Stimulated activated CD4-positive, alpha-beta T cell treated with anti-CD3 and anti-CD28 coated beads, Interleukin-1b, Interleukin-23, amount 100 ng/mL, for 24 hours (primary cell): ENCODE measurements around the gene ADCYAP1.

Experiments
- DNase-seq, 4 experiments: peaks; one replicate each; pipeline ENCODE4 v3.0.0-alpha.2; 2020; ENCODE audit warnings: low read depth in 4 of 4, low spot score in 1 of 4

Gene ADCYAP1

DNA sequence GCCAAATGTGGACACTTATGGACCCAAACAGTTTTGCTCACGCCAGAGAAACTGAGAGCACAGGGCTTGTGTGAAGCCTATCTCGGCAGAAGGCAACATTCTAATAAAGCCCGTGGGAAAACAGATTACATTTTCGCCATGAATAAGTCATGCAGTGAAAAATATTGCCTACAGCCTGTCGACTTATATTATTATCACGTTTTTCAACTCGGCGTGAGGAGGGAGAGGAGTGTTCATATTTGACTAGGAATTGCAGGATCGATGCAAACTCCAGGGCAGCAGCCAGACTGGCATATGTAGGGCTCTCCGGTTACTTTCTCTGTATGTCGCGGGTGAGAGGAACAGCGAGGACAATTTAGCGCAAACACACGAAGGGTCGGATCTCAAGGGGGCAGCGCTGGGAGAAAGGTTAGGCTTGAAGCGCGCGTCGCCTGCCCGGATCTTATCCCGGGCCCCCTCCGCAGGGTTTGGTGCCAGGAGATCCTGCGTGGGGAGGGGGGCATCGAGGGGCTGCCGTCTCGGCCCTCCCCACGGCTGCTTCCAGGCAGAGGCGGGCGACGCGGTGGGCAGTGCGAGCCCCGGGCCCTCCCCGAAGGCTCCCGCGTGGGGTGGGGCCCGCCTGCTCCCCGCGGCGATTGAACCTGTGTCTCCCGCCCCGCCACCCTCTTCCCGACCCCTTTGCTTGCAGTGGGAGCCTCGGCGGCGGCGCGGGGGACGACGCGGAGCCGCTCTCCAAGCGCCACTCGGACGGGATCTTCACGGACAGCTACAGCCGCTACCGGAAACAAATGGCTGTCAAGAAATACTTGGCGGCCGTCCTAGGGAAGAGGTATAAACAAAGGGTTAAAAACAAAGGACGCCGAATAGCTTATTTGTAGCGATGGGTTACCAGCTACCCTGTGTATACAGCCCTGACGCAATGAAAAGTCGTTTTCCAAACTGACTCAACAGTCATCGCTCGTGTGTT lies 4.4 kb downstream of the ADCYAP1 start:
- no peak for DNase-seq

DNA sequence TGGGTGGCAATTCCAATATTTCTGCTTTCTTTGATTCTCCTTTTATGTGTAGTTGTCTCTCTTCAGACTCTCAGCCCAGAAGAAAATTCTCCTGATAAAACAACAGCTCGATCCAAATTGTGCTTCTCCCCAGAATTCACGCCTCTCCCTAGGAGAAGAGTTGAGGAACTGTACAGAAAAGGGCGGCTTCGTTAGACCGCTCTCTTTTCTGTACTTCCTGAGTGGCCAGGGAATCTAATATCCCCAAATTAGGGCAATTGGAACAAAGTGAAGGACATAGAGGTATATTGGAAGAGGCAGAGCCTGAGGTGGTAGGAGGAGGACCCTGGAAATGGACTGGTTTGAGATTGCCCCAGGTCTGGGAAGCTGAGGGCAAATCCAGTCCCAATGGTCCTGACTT lies 5.6 kb downstream of the ADCYAP1 start:
- DNase-seq = no peak

DNA sequence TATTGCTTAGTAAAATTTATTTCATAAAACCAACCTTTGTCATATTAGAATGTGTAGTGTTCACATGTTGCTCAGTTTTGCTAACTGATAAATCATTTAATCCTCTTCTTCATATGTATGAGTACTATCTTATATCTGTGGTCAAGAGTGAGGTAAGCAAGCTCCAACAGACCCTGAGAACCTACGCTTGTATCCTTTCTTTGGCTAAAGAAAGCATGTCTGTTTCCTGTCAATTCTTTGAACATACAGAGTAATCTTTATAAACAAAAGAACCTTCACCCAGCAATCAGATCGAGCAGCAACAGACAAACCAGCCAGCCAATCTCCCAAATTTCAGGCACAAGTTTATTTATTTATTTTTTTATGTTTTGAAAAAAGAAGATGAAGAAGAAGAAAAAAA lies 6.4 kb downstream of the ADCYAP1 start:
- no peak for DNase-seq

DNA sequence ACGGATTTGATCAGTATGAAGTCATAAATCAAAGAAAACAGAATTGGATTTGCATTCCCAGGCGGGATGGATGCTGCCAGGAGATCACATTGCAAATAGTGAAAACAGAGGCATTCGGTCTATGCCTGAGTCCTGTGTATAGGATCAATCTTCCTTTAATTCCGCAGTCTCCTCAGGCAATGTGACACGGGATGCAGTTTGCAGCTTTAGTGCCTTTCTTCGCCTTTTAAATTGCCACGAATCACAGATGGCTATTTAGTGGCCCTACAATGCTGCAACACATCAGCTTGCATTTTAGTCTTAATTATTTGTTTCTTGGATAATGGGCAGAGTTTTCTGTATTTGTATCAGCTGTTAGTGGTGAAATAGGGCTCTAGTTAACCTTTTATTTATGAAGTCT lies 6.8 kb downstream of the ADCYAP1 start:
- no peak for DNase-seq

DNA sequence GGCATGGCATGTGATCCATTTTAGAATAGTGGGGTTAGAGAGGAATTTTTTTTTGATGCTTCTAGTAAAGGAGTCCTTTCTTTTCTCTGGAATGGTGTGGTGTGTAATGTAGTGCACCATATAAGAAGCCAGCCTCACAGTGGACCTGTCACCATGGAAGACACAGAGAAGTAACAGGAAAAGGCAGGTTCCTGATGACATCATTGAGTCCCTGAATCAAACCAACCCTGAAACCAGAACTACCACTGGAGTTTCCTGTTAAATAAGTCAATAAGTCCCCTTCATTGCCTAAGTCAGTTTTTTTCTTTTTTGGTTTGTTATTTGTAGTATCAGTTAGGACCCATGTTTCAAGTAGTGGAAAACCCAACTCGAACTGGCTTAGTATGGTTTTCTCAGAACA lies 11.9 kb downstream of the ADCYAP1 start:
- no peak for DNase-seq

DNA sequence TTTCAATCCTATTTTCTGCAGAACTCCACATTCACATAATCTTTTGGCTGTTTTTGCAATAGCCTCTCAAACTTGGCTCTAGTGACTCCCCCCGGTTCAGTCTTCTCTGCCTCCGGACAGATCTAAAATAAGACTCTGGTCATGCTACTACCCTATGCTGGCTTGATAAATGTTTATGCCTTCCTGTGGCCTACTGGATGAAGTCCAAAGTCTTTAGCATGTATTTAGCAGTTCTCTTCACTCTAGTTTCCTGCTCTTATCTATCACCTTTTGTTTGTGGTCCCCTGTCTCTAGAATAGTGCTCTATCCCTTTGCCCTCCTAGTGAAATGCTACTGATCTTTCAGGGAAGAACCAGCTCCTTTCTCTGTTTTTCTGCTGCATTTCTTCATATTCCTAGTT lies 14.4 kb downstream of the ADCYAP1 start:
- DNase-seq = no peak

DNA sequence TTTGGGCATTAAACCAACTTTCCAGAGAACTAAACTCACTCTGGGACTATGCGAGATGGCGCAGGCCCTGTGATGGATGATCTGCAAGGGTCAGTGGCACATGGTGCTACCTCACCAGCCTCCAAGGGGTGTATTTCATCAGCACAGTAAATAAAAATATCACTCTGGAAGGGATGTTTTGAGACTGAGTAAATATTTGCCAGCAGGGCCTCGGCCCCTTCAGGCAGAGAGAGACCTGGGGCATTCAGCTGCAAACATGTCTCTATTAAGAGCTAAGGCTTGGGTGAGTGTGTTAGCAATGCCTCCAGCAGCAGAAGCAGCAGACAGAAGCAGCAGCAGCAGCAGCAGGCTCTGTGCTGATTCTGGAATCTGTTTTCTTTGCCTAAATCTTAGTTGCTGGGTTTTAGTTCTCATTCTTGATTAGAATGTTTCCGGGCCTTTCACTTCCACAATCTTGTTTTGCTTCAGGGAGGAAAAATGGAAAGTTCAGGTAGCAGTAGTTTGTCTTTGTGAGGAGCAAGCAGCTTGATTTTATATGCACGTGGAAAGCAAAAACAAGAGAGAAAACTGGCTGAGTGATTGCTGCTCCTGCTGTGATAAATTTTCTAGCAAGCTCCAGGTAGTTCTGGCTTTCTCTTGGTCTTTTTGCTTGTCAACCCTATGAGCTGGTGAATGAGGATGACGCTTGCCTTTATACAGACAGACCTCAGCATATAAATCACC lies 18.6 kb downstream of the ADCYAP1 start:
- DNase-seq = no peak

DNA sequence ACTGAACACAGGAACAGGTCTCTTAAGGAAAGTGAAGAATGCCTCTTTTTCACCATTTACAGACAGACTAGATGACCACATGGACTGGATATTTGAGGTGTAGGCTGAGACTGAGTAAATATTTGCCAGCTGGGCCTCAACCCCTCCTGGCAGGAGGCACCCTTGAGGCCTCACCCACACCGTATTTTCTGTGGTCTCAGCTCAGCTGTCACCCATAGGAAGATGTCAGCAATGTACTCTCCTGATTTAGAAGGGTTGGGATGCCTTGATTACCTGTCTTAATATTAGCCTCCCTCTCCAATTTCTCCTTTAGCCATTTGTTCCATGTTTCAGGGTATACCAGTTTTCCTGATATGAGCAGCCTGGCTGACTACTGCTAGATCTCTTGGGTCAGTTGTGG lies 20.3 kb downstream of the ADCYAP1 start:
- DNase-seq = no peak

DNA sequence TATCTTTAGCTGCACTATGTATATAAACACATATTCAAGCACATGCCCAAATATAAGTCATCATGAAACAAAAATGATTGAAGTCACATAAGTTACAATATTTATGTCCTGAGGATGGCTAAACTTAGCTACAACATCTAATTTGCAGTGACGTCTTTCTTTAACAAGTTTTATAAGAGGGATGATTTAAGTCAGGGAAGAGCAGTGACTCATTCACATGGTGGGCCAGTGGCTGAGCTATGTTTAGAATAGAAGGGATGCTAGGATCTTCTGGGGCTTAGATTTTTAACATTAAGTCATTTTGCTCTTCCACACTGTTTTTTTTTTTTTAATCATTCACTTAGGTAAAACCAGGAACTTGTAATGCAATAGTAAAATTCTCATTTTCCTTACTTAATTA lies 22.3 kb downstream of the ADCYAP1 start:
- DNase-seq = no peak

DNA sequence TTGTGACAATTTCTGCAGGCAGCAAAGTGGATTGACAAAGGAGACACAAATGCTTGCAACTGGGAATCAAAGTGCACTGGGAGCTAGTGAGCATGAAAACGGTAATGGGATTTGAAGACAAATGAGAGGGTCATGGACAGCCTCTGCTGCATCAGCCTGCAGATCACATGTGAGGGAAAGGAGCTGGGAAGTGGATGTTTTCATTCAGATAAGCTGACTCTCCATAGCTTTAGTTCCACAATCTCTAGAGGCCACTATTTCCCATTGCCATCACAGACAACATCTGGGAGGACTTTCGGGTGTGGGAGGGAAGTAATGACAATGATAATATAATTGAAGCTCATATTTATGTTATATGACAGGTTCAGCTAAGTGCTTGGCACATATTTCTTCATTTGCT lies 28.4 kb downstream of the ADCYAP1 start:
- DNase-seq = no peak

DNA sequence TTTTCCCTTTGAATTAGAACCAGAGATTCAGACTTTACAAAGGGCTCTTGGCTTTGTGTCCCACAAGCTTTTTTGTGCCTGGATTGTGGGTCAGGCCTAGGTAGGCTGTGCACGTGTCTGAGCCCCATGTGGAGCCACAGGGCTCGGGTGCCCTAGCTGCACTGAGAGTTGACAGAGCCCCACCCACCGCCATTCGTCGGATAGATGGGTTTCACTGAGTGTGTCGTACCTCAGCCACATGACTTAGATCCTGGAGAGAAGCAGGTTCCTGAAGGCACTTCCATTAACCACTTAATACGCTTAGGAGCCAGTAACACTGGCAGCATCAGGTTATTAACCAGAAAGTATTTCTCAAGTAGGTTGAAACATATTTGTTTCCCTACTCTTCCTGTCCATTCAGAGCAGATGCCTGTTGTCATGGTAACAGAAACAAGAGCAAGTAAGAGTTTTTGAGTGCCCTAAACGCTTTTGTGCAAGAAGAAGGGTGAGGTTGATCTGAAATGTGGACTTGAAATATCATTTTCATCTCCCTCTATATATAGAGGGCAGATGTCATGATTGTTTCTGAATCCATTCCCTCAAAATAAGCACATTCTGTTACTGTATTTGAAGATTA lies 30.0 kb downstream of the ADCYAP1 start:
- DNase-seq = no peak

DNA sequence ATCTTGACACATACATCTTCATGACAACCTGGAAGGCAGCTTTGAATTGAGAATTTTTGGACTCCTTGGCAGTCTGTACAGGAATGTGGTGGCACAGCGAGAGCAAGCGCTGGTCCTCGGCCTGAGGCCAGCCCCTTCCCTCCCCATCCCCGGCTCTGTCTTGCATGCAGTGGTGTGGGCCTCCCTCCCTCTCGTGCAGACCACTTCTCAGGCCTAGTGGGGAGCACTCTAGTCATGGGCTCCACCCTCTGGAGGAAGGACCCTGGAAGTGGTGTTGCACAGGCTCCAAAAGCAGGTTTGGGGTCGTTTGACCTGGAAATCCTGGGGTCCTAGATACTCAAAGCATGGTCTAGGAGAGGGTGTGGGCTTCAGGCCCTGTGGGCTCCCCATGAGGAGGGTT lies 32.3 kb downstream of the ADCYAP1 start:
- DNase-seq = no peak

DNA sequence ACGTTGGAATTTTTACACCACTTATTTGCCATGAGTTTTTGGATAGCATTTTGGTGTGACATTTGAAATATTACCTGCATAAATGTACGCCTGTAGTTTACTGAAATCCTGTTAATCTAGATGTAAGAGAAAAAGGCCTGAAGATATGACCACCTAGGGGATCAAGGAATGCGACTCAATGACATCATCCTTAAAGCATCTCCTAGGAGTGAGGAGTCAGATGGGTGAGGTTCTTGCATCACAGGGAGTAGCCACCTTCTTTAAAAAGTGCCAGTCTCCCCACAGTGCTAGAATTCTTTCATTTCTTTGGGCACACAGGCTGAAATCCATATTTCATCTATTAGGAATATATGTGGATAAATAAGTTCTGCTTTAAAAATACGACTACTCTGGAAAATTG lies 34.5 kb downstream of the ADCYAP1 start:
- DNase-seq = no peak

DNA sequence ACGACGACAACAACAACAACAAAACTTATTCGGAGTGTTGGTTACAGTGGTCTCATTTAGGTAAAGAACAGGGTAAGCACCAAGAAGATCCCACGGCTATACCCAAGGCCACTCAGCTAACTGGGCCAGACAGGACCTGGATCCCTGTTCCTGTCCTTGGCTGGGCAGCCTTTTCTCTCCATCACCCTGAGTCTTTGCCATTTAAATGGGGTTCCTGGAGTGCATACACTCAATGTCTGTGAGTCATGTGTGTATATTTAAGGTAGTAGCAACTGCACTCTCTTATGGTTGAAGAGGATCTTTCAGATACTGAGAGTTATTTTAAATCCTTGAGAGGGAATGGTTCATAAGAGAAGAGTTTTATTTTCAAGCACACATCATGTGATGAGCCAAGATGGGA lies 35.3 kb downstream of the ADCYAP1 start:
- DNase-seq = no peak

DNA sequence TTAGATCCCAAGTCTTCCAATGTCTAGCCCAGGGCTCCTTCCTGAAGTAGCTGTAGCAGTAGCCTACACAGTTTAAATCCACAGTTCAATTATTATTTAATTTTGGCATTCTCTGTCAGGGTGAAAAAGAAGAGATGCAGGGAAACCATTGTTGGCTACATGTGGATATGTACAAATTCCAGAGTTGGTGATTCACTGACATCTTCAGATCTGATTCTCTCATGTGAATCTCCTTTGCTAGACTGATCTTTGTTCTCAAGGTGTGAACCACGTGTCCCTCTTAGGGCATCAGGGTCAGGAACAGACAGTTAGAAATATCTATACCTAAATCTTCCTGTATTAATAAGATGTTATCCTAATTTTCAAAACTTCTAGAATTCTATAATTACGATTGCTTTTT lies 36.7 kb downstream of the ADCYAP1 start:
- DNase-seq = no peak

DNA sequence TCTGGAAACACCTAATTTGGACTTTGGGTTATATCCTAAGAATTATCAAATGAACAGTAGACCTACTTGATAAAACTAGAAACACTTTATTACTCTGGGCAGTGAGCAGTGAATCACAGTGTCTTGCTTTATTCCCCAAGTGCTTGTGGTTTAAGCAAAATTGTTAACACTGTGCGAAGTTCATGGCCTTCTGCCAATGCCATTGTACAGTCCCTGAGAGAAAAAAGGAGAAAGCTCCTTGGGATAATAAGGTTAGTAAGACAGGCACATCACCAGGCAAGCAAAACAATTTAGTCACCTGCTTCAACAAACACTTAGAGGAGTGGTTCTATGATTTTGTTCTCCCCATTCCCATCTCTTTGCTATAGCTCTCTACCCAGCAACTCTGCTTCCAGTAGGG lies 39.8 kb downstream of the ADCYAP1 start:
- no peak for DNase-seq

DNA sequence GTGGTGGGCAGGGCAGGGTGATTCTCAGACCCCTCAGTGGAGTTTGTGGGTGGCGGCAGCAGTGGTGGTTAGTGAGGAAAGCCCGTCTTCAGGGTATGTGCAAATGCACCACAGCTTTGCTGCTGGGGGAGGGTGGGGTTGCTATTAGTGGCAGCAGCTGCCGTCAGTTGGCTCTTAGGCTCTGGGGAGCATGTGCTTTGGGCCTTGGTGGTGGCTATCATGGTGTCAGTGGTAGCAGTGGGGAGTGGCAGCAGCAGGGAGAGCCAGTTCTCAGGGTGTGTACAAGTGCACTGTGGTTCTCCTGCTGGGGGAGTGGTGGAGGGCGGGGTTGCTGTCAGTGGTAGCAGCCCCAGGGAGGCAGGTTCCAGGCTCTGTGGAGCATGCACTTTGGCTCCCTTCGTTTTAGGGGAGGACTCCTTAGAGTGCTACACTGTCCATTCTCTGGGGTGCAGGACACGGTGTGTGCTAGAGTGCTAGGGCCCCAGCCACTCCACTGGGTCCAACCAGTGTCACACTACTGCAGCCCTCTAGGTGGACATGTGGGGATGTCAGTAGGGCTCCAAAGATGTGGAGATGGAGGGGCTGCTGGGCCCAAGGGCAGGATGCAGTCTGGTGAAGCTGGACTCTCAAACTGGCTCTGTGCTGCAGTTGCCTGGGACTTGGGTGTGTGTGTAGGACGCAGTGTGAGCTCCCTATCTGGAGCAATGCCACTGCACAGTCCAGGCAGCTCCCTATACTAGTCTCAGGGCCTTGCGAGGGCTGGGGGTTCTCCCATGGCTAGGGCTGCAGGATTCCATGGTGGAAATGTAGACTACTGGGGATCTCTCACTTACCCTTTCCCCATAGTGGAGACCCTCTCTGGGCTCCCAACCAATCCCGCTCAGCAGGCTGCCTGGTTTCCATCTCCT lies 45.3 kb downstream of the ADCYAP1 start:
- no peak for DNase-seq

DNA sequence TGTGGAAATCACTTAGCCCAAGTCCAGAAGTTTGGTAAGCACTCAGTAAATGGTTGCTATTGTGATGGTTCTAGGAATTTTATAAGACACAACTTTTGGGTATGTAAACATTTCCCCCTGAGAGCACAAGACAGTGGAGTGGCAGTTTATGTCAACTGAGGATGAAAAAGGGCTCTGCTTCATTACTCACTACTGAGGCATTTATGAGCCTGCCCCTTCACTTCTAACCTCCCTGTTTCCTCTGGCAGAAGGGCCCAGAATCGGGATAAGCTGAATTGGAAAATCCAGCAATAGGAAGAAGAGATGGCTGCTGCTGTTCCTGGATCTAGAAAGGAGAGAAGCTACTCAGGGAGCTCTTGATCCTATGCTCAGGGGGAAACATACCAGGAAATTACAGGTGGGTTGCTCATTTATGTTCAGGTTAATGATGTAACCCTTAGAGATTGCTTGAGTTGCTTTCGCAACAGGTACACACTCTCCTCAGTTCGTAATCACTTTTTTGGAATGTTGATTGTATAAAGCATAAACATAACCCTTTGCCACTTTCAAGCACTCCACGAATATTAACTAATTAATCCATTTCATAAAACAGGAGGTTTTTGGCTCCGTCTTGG lies 46.3 kb downstream of the ADCYAP1 start:
- DNase-seq = no peak

DNA sequence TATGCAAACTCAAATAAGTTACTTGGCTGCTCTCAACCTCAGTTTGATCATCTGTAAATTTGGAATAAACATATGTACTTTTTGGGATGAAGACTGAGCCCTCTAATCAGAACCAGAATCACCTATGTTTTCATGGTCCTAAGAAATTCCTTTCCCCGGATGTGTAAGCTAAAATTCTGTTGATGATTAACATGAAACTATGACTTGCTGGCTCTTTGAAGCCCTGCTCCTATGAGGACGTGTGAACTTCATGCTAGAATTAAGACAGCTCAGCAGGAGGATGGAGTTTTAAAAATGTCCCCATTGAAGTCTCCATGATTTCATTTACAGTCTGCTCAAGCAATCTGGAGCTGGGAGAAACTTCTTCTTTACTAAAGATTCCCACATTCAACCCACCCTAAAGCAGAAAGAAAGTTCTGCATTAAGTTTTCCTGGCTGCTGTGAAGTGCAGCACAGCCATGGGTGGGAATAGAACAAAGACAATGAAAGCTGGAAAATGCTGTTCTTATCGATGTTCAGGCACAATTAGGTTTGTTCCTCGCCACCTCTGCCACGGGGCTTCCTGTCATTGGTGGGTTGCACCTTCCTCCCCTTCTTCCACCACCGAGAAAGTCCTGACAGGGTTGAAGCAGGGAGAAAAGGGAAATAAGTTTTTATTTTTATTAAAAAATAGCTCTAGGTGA lies 50.9 kb downstream of the ADCYAP1 start:
- DNase-seq = no peak

DNA sequence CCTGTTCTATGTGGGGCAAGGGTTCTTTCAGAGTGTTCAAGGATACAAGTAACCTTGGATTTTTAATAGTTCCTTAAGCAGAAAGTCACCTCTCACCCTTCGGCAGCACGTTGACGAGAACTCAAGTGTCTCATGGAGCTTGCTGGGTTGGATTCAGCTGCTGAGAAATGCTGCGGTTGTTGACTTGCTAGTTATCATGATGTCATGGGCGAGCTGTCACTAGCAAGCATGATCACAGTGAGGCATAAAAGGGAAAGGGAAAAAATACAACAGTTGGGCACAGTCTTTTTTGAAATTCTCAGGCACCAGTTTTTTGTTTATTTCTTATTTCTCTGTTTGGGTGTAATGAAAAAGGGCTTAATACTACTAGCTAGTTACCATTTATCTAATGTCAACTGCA lies 53.2 kb downstream of the ADCYAP1 start:
- no peak for DNase-seq
